H9 (cell line): ENCODE data around the gene DNAAF3. TPM values are rescaled to one million over a fixed set of nuclear protein-coding genes. Genes with fewer than 3 reads are reported as not detected.
A peak's percentile ranks its signal among the peaks of the same experiment; 100 is the strongest.

ENCODE experiments used
- DNase-seq: peaks from one replicate; pipeline ENCODE4 v3.0.0-alpha.2; 2017
- H2AFZ ChIP-seq: one replicate; pipeline ENCODE4 v1.6.1; 2013; ENCODE audit warnings: mild to moderate bottlenecking, low read length, control low read depth, moderate library complexity
- H2AK5ac ChIP-seq: 2 replicates; pipeline ENCODE4 v1.6.1; 2013; ENCODE audit warnings: low read length, control low read depth, mixed read lengths; ENCODE audit not compliant: insufficient read length
- H2BK120ac ChIP-seq: one replicate; pipeline ENCODE4 v1.6.1; 2013; ENCODE audit warnings: low read depth, mild to moderate bottlenecking, low read length, control low read depth, inconsistent platforms; ENCODE audit not compliant: poor library complexity, severe bottlenecking
- H2BK12ac ChIP-seq: 2 replicates; pipeline ENCODE4 v1.6.1; 2013; ENCODE audit warnings: low read length, control low read depth, mixed read lengths, low read depth; ENCODE audit not compliant: insufficient read length
- H2BK15ac ChIP-seq: 2 replicates; pipeline ENCODE4 v1.6.1; 2013; ENCODE audit warnings: low read depth, low read length, control low read depth
- H2BK20ac ChIP-seq: one replicate; pipeline ENCODE4 v1.6.1; 2013; ENCODE audit warnings: low read depth, mild to moderate bottlenecking, low read length, control low read depth, inconsistent platforms; ENCODE audit not compliant: poor library complexity, severe bottlenecking
- H2BK5ac ChIP-seq: 2 replicates; pipeline ENCODE4 v1.6.1; 2013; ENCODE audit warnings: low read length, control low read depth, mixed read lengths; ENCODE audit not compliant: insufficient read length
- H3K14ac ChIP-seq: 2 replicates; pipeline ENCODE4 v1.6.1; 2013; ENCODE audit warnings: low read length, control low read depth; ENCODE audit not compliant: insufficient read depth
- H3K18ac ChIP-seq: 2 replicates; pipeline ENCODE4 v1.6.1; 2013; ENCODE audit warnings: low read depth, mild to moderate bottlenecking, mixed read lengths, low read length, control low read depth; ENCODE audit not compliant: insufficient read length
- H3K23ac ChIP-seq: 2 replicates; pipeline ENCODE4 v1.6.1; 2013; ENCODE audit warnings: low read length, control low read depth, mixed read lengths, low read depth; ENCODE audit not compliant: insufficient read length
- H3K23me2 ChIP-seq: 2 replicates; pipeline ENCODE4 v1.6.1; 2013; ENCODE audit warnings: low read depth, mild to moderate bottlenecking, mixed read lengths, low read length, control low read depth; ENCODE audit not compliant: insufficient read length, poor library complexity, severe bottlenecking
- H3K27ac ChIP-seq: 2 replicates; pipeline ENCODE4 v1.5.1; 2013; ENCODE audit warnings: low read length, control low read depth, mixed read lengths, low read depth; ENCODE audit not compliant: insufficient read length
- H3K27me3 ChIP-seq: 2 replicates; pipeline ENCODE4 v1.6.1; 2013; ENCODE audit warnings: low read length, control low read depth, inconsistent platforms; ENCODE audit not compliant: insufficient read depth
- H3K4ac ChIP-seq: 2 replicates; pipeline ENCODE4 v1.6.1; 2013; ENCODE audit warnings: low read depth, mild to moderate bottlenecking, control low read depth, inconsistent platforms, low read length, moderate library complexity
- H3K4me1 ChIP-seq: 2 replicates; pipeline ENCODE4 v1.6.1; 2013; ENCODE audit warnings: low read length, control low read depth, inconsistent platforms; ENCODE audit not compliant: insufficient read depth
- H3K4me2 ChIP-seq: 2 replicates; pipeline ENCODE4 v1.6.1; 2013; ENCODE audit warnings: low read length, control low read depth, mixed read lengths; ENCODE audit not compliant: insufficient read length, insufficient read depth
- H3K56ac ChIP-seq: 2 replicates; pipeline ENCODE4 v1.6.1; 2013; ENCODE audit warnings: low read depth, mild to moderate bottlenecking, mixed read lengths, low read length, control low read depth; ENCODE audit not compliant: insufficient read length
- H3K79me1 ChIP-seq: 2 replicates; pipeline ENCODE4 v1.6.1; 2013; ENCODE audit warnings: low read depth, mild to moderate bottlenecking, moderate library complexity, low read length, control low read depth, inconsistent platforms; ENCODE audit not compliant: insufficient read depth, poor library complexity, severe bottlenecking
- H3K79me2 ChIP-seq: 2 replicates; pipeline ENCODE4 v1.6.1; 2013; ENCODE audit warnings: low read length, control low read depth, inconsistent platforms; ENCODE audit not compliant: insufficient read depth
- H3K9ac ChIP-seq: 2 replicates; pipeline ENCODE4 v1.6.1; 2013; ENCODE audit warnings: low read length, control low read depth, mixed read lengths; ENCODE audit not compliant: insufficient read length; ENCODE audit errors: extremely low read depth
- H3K9me3 ChIP-seq: one replicate; pipeline ENCODE4 v1.6.1; 2013; ENCODE audit warnings: low read depth, low read length, inconsistent platforms; ENCODE audit not compliant: control insufficient read depth
- H3T11ph ChIP-seq: one replicate; pipeline ENCODE4 v1.6.1; 2013; ENCODE audit warnings: mild to moderate bottlenecking, low read length, control low read depth, inconsistent platforms
- H4K20me1 ChIP-seq: one replicate; pipeline ENCODE4 v1.6.1; 2013; ENCODE audit not compliant: control insufficient read depth, insufficient read length, insufficient read depth
- H4K5ac ChIP-seq: 2 replicates; pipeline ENCODE4 v1.6.1; 2013; ENCODE audit warnings: low read depth, mild to moderate bottlenecking, mixed read lengths, low read length, control low read depth; ENCODE audit not compliant: insufficient read length
- H4K8ac ChIP-seq: replicated peaks from 2 replicates; pipeline ENCODE4 v1.6.1; 2013; ENCODE audit warnings: low read length, control low read depth, mixed read lengths, low read depth; ENCODE audit not compliant: insufficient read length
- H4K91ac ChIP-seq: 2 replicates; pipeline ENCODE4 v1.6.1; 2013; ENCODE audit warnings: low read depth, mild to moderate bottlenecking, moderate library complexity, mixed read lengths, low read length, control low read depth; ENCODE audit not compliant: insufficient read length
- H3K27ac Mint-ChIP-seq, 3 experiments: 2 replicates in 2 of 3; 3 replicates in 1 of 3; pipeline ENCODE4 v1.8.0; 2020 to 2021; ENCODE audit warnings: mixed read lengths in 3 of 3, mild to moderate bottlenecking in 1 of 3, moderate library complexity in 1 of 3
- H3K27me3 Mint-ChIP-seq: 2 replicates; pipeline ENCODE4 v1.8.0; 2021; ENCODE audit warnings: low read depth, mild to moderate bottlenecking, moderate library complexity, mixed read lengths
- H3K36me3 Mint-ChIP-seq, 3 experiments: 2 replicates in 2 of 3; 3 replicates in 1 of 3; pipeline ENCODE4 v1.8.0; 2020 to 2021; ENCODE audit warnings: low read depth in 3 of 3, mixed read lengths in 3 of 3; ENCODE audit not compliant: insufficient read depth in 1 of 3
- H3K4me1 Mint-ChIP-seq, 2 experiments: 2 replicates each; pipeline ENCODE4 v1.8.0; 2020; ENCODE audit warnings: mixed read lengths in 2 of 2
- H3K4me3 Mint-ChIP-seq, 2 experiments: 2 replicates in 1 of 2; 3 replicates in 1 of 2; pipeline ENCODE4 v1.8.0; 2020 to 2021; ENCODE audit warnings: mild to moderate bottlenecking in 2 of 2, mixed read lengths in 2 of 2, moderate library complexity in 1 of 2
- H3K9me3 Mint-ChIP-seq, 2 experiments: 2 replicates in 1 of 2; 3 replicates in 1 of 2; pipeline ENCODE4 v1.8.0; 2020; ENCODE audit warnings: mild to moderate bottlenecking in 2 of 2, mixed read lengths in 2 of 2, moderate library complexity in 1 of 2
- CTCF ChIP-seq: fragments of 200-600 bp; sonication (generic); conservative IDR thresholded peaks from 3 replicates; pipeline ENCODE4 v1.8.0; 2021; ENCODE audit warnings: antibody characterized with exemption, mild to moderate bottlenecking
- WGBS: extraction: QIAGEN DNeasy Blood & Tissue Kit; methylation state at CpG from one replicate; pipeline ENCODE4 v1.1.7; 2013; ENCODE audit warnings: missing lambda C conversion rate, low lambda C conversion rate, mixed read lengths; ENCODE audit not compliant: insufficient read length; ENCODE audit errors: extremely low coverage; 5-methylcytosine and 5-hydroxymethylcytosine counted together
- total RNA-seq: library from RNA; stranded (reverse); gene quantifications from 2 replicates; pipeline ENCODE4 v1.2.1, GENCODE V29; 2021

The DNAAF3 gene
- total RNA-seq, 1 experiment from 2014 or later, result 4.6 TPM

DNA sequence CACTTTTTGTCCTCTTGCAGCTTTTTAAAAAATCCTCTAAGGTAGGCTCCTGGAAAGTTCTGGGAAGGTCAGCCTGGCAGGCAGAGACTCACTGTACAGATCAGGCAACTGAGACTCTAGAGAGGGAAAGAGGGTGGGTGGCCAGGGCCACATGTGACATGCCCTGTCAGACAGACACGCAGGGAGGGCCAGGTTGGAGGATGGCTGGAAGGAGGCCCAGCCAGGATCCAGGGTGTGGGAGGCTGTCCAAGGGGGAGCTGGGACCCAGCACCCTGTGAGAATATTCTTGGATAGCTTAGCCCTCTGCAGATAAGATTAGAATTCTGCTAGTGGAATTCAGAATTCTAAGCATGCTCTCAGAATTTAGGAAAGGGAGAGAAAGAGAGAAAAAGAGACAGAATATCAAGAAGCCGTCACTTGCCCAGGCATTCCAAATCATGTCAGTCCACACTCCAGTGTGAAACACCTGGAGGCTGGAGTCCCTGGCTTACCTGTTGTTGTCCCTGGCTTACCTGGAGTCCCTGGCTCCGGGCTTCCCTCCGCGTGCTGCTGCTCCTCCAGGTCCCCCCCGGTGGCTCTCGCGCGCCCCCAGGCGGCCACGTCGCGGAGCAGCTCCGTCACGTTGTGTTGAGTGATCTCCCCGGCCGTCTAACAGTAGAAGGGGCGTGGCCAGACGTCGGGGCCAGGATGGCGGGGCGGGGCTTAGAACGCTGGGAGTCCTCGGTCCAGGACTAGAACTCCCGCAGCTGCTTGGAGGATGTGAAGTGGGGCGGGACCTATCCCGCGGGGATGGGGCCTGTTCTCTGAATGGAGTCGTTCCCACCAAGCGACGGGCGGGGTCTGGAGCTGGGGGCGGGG is 6.1 kb downstream of the DNAAF3 start:
- no peak overlapping the region for H2BK12ac ChIP-seq
- H2BK15ac ChIP-seq, result no peak overlapping the region
- H3K4me1 ChIP-seq, result no peaks in the 10 kb centered on the region; the same call in 1 of the 2 replicates
- H2BK20ac ChIP-seq, result no peak overlapping the region
- H3K23me2 ChIP-seq, result peaks cover 13% of the 10 kb centered on the region
- no peak overlapping the region for H2AK5ac ChIP-seq
- no peak overlapping the region for H3K18ac ChIP-seq
- no peak overlapping the region for H3K27ac ChIP-seq
- no peaks in the 10 kb centered on the region; a peak in 1 of 7 replicates for H3K36me3 Mint-ChIP-seq
- no peaks in the 10 kb centered on the region; the same call in 1 of the 2 replicates for H3K27me3 ChIP-seq
- peak overlapping the region; percentile 80 for H3K4me2 ChIP-seq
- H3K79me2 ChIP-seq, result no peaks in the 10 kb centered on the region
- no peaks in the 10 kb centered on the region for H3K79me1 ChIP-seq
- H3K56ac ChIP-seq, result no peak overlapping the region
- H2AFZ ChIP-seq, result no peak overlapping the region
- no peak overlapping the region; the same call in 1 of the 2 replicates for H3K14ac ChIP-seq
- peaks cover 18 to 27% of the 10 kb centered on the region in 2 experiments for H3K4me1 Mint-ChIP-seq
- no peak overlapping the region for H3T11ph ChIP-seq
- DNase-seq, result peak; percentile 99
- H3K27me3 Mint-ChIP-seq, result peaks cover 25% of the 10 kb centered on the region
- H2BK120ac ChIP-seq, result no peak overlapping the region
- H3K9ac ChIP-seq, result no peak overlapping the region
- no peak overlapping the region for H4K5ac ChIP-seq
- no peaks in the 10 kb centered on the region for H4K20me1 ChIP-seq
- no peaks in the 10 kb centered on the region for H3K9me3 Mint-ChIP-seq
- H3K4ac ChIP-seq, result no peak overlapping the region
- TF ChIP-seq CTCF, result peak; percentile 99
- no CpG with 5 or more reads among the region's 33 CpGs for WGBS
- peak overlapping the region; percentile 51 to 82 for H3K4me3 Mint-ChIP-seq
- no peak overlapping the region for H3K23ac ChIP-seq
- H4K8ac ChIP-seq, result no peak overlapping the region
- no peak overlapping the region for H4K91ac ChIP-seq
- no peak overlapping the region for H3K27ac Mint-ChIP-seq
- H2BK5ac ChIP-seq, result no peak overlapping the region
- H3K9me3 ChIP-seq, result no peaks in the 10 kb centered on the region
